Measurements from ENCODE around the gene EYS. TPM values are rescaled to one million over a fixed set of nuclear protein-coding genes. Genes with fewer than 3 reads are reported as not detected.

The EYS gene
- total and polyA plus RNA-seq, 9 of the 15 experiments (the other 6 are each of a cell fraction or from before 2014, with no cell fraction given), result 0.03 to 0.36 (median 0.10) TPM; not detected in 2

DNA sequence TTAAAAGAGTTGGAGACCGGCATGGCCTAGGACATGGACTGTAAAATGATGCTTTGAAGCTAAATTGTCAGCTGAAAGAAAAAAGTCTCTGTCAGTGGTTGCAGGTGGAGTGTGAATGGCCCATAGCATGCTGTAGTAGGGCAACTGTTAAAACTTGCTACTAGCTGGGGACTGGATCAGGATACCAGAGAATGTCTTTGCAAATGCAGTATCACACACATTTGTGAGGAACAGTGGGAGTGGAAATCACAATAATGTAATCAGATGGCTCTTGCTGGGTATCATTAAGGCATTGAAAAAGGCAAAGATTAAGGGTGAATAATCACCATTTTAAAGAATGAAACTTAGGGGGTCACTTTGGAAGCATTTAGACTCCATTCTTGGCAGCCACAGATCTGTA lies 737.9 kb downstream of the EYS start:
- Histone ChIP-seq H4K20me1 (replicated peaks; ENCODE audit: control insufficient read depth, insufficient read depth, low read length) (no peaks in the 10 kb centered on the region), H3K27me3 (ENCODE audit: control insufficient read depth in 2 of 2, insufficient read depth in 2 of 2, low read length in 2 of 2) (no peaks in the 10 kb centered on the region), H3K9ac (ENCODE audit: insufficient read depth in 1 of 2, low read depth in 2 of 2, low read length in 2 of 2) (no peak overlapping the region), H2AFZ (ENCODE audit: low read depth, low read length) (no peak overlapping the region), H3K9me3 (replicated peaks; ENCODE audit: control insufficient read depth, insufficient read depth, low read depth, low read length) (no peaks in the 10 kb centered on the region), H3K9me1 (ENCODE audit: control insufficient read depth, insufficient read depth, low read length) (no peaks in the 10 kb centered on the region), H3K4me2 (ENCODE audit: insufficient read depth, low read length) (no peak overlapping the region), H3K4me1 (replicated peaks in 1 of 2; ENCODE audit: control insufficient read depth in 2 of 2, insufficient read depth in 2 of 2, low read length in 2 of 2) (no peaks in the 10 kb centered on the region), H3K79me2 (ENCODE audit: control insufficient read depth, insufficient read depth, low read length) (no peaks in the 10 kb centered on the region), H3K27ac (ENCODE audit: extremely low read depth, low read depth, low read length) (no peak overlapping the region), H3K36me3 (ENCODE audit: control insufficient read depth, insufficient read depth, low read length) (no peaks in the 10 kb centered on the region), H3K4me3 (no peak overlapping the region)
- FAIRE-seq, result no peak
- TF ChIP-seq MAZ (CRISPR knock-in tag; conservative IDR thresholded peaks at IDR 0.05 in 1 of 2, IDR thresholded peaks at IDR 0.05 in 1 of 2), result no peak
- no peak for TF ChIP-seq CBX5 (IDR thresholded peaks at IDR 0.05; ENCODE audit: borderline replicate concordance, low read depth)
- TF ChIP-seq, protein P1, sequence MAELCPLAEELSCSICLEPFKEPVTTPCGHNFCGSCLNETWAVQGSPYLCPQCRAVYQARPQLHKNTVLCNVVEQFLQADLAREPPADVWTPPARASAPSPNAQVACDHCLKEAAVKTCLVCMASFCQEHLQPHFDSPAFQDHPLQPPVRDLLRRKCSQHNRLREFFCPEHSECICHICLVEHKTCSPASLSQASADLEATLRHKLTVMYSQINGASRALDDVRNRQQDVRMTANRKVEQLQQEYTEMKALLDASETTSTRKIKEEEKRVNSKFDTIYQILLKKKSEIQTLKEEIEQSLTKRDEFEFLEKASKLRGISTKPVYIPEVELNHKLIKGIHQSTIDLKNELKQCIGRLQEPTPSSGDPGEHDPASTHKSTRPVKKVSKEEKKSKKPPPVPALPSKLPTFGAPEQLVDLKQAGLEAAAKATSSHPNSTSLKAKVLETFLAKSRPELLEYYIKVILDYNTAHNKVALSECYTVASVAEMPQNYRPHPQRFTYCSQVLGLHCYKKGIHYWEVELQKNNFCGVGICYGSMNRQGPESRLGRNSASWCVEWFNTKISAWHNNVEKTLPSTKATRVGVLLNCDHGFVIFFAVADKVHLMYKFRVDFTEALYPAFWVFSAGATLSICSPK (IDR thresholded peaks at IDR 0.05; ENCODE audit: borderline replicate concordance), result no peak
- TF ChIP-seq ARHGAP35 (IDR thresholded peaks at IDR 0.05; ENCODE audit: partially characterized antibody), result no peak
- no peak for TF ChIP-seq CHCHD3 (CRISPR knock-in tag; IDR thresholded peaks at IDR 0.05)
- no peak for TF ChIP-seq FOXJ2 (tag; IDR thresholded peaks at IDR 0.05)
- TF ChIP-seq POLR2A (conservative IDR thresholded peaks at IDR 0.05), result no peak
- TF ChIP-seq SP2 (IDR thresholded peaks at IDR 0.05; ENCODE audit: extremely low read depth, low read depth, low read length, poor library complexity, severe bottlenecking), result no peak
- TF ChIP-seq HDGF (IDR thresholded peaks at IDR 0.05), result no peak
- no peak for TF ChIP-seq KAT7 (CRISPR knock-in tag; IDR thresholded peaks at IDR 0.05; ENCODE audit: borderline replicate concordance)
- TF ChIP-seq, protein P2, sequence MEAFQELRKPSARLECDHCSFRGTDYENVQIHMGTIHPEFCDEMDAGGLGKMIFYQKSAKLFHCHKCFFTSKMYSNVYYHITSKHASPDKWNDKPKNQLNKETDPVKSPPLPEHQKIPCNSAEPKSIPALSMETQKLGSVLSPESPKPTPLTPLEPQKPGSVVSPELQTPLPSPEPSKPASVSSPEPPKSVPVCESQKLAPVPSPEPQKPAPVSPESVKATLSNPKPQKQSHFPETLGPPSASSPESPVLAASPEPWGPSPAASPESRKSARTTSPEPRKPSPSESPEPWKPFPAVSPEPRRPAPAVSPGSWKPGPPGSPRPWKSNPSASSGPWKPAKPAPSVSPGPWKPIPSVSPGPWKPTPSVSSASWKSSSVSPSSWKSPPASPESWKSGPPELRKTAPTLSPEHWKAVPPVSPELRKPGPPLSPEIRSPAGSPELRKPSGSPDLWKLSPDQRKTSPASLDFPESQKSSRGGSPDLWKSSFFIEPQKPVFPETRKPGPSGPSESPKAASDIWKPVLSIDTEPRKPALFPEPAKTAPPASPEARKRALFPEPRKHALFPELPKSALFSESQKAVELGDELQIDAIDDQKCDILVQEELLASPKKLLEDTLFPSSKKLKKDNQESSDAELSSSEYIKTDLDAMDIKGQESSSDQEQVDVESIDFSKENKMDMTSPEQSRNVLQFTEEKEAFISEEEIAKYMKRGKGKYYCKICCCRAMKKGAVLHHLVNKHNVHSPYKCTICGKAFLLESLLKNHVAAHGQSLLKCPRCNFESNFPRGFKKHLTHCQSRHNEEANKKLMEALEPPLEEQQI (IDR thresholded peaks at IDR 0.05), result no peak
- no peak for TF ChIP-seq MED1 (CRISPR knock-in tag; IDR thresholded peaks at IDR 0.05; ENCODE audit: borderline replicate concordance)
- no peak for TF ChIP-seq ZNF184 (CRISPR knock-in tag; IDR thresholded peaks at IDR 0.05)
- TF ChIP-seq PBX2 (CRISPR knock-in tag; IDR thresholded peaks at IDR 0.05; ENCODE audit: low read depth), result no peak
- TF ChIP-seq PBX2 (tag; conservative IDR thresholded peaks at IDR 0.05; ENCODE audit: low read depth), result no peak
- TF ChIP-seq ERF (CRISPR knock-in tag; IDR thresholded peaks at IDR 0.05), result no peak
- no peak for TF ChIP-seq CBX1 (IDR thresholded peaks at IDR 0.05; ENCODE audit: low read depth)
- TF ChIP-seq DLX4 (CRISPR knock-in tag; IDR thresholded peaks at IDR 0.05), result no peak
- CTCF ChIA-PET (ENCODE audit: low intra/inter-chr PET ratio), result no interaction called here
- no TSS peak for BruUV-seq (replicated peaks)
- ATAC-seq, result no peak
- in situ Hi-C loops (cut with MboI) (no loop called here), intact Hi-C loops (cut with micrococcal nuclease) (no loop called here)
- POLR2A ChIA-PET, result no interaction called here
- DNase-seq (ENCODE audit: extremely low read depth in 1 of 4, low spot score in 3 of 4), result no peak
- 0% methylated on average over 1 of the region's 1 CpG for WGBS (ENCODE audit: insufficient coverage, low coverage, missing lambda C conversion rate)
